Thyroid gland (tissue), 4 donors: Measurements from ENCODE around the gene ARRDC2. TPM values are rescaled to one million over a fixed set of nuclear protein-coding genes. Genes with fewer than 3 reads are reported as not detected.

Experiments
- DNase-seq, 2 donors: peaks; one replicate each; pipeline ENCODE4 v3.0.0-alpha.2; 2019
- H3K27ac ChIP-seq, 3 donors: fragments of 200-600 bp; sonication (generic); 1 replicate in 2 of 3; 2 replicates in 1 of 3; pipeline ENCODE4 v1.5.1; 2016 to 2019; ENCODE audit warnings: mild to moderate bottlenecking in 1 of 3, moderate library complexity in 1 of 3
- H3K27me3 ChIP-seq: fragments of 200-600 bp; sonication (generic); one replicate; pipeline ENCODE4 v1.5.1; 2019
- H3K36me3 ChIP-seq, 2 donors: fragments of 200-600 bp; sonication (generic); one replicate each; pipeline ENCODE4 v1.5.1; 2016 to 2019
- H3K4me1 ChIP-seq, 2 donors: fragments of 200-600 bp; sonication (generic); one replicate each; pipeline ENCODE4 v1.5.1; 2017 to 2019
- H3K4me3 ChIP-seq, 3 donors: fragments of 200-600 bp; sonication (generic); replicated peaks in 1 of 3; 1 replicate in 2 of 3; 2 replicates in 1 of 3; pipeline ENCODE4 v1.5.1; 2016; ENCODE audit warnings: mild to moderate bottlenecking in 1 of 3
- H3K9me3 ChIP-seq: fragments of 200-600 bp; sonication (generic); one replicate; pipeline ENCODE4 v1.5.1; 2017
- CTCF ChIP-seq, 6 experiments: fragments of 200-600 bp in 3 of 6; fragments of 450-650 bp in 3 of 6; sonication (generic) in 3 of 6; IDR thresholded peaks; one replicate each; pipeline ENCODE4 v1.5.1; 2016 to 2019; ENCODE audit warnings: antibody characterized with exemption in 6 of 6, mild to moderate bottlenecking in 2 of 6, inconsistent platforms in 1 of 6, moderate library complexity in 1 of 6
- POLR2A ChIP-seq, 2 donors: fragments of 450-650 bp; IDR thresholded peaks; one replicate each; pipeline ENCODE4 v1.6.1; 2017; ENCODE audit warnings: antibody characterized with exemption in 2 of 2, mild to moderate bottlenecking in 2 of 2, moderate library complexity in 1 of 2
- WGBS, 2 donors: methylation state at CpG; one replicate each; pipeline ENCODE4 v1.1.5; 2017; 5-methylcytosine and 5-hydroxymethylcytosine counted together
- intact Hi-C: fragments of 100-400 bp; cut with DNase I; formaldehyde crosslinking; loops from one replicate; pipeline ENCODE4 v1.15.1; 2023
- total RNA-seq, 4 donors: library from RNA; depleted of rRNA; stranded (reverse); fragments of >200 nt; gene quantifications; one replicate each; pipeline ENCODE4 v1.2.3, GENCODE V29; 2016

ARRDC2 gene
- 100 to 1,000 TPM in 2 of 4 donors, 10 to 100 TPM in 2; 51.1 to 120 (median 82.8) TPM for total RNA-seq

- Histone ChIP-seq H3K9me3 (no peaks in the 10 kb centered on the region), H3K4me1 (peaks cover 0 to 20% of the 10 kb centered on the region in 2 donors), H3K27ac (peak within 1 kb of the TSS; percentile 91 to 93 (median 92)), H3K27me3 (no peaks in the 10 kb centered on the region), H3K36me3 (peaks cover 36 to 39% of the 10 kb centered on the region in 2 donors), H3K4me3 (peak within 1 kb of the TSS; percentile 10 to 58 (median 39))
- intact Hi-C loops = loop anchor here (2.0 to 10.0 kb wide), 2 partner anchors 51 to 147 kb away; partner anchors contain the start of gene PIK3R2
- TF ChIP-seq CTCF (IDR thresholded peaks at IDR 0.05) = no peak
- TF ChIP-seq POLR2A (IDR thresholded peaks at IDR 0.05) = peak in 1 of 2 donors; percentile 66
- WGBS, 2 donors = 0 to 42% methylated on average over 2 to 21 of the region's 92 CpGs
- peak; percentile 89 to 90 for DNase-seq
Measured at GRCh38 chr19:18007917-18008673, at the start of gene ARRDC2. Gene ARRDC2 (plus strand): TSS chr19:18008170. CDS start chr19:18008311, 141 bp downstream.

GRCh38 chr19:17963936-17964691, 43.9 kb upstream of the ARRDC2 start:
- 48 to 75% methylated on average over 5 to 9 of the region's 13 CpGs for WGBS, 2 donors
- DNase-seq = no peak
- Histone ChIP-seq H3K36me3 (no peaks in the 10 kb centered on the region), H3K9me3 (no peaks in the 10 kb centered on the region), H3K4me3 (no peak overlapping the region), H3K4me1 (peaks cover 0 to 4% of the 10 kb centered on the region in 2 donors), H3K27me3 (no peaks in the 10 kb centered on the region), H3K27ac (no peak overlapping the region)
- no peak for TF ChIP-seq CTCF (IDR thresholded peaks at IDR 0.05)
- TF ChIP-seq POLR2A (IDR thresholded peaks at IDR 0.05) = no peak
- intact Hi-C loops = no loop called here

- Histone ChIP-seq H3K27ac (no peak overlapping the region), H3K27me3 (no peaks in the 10 kb centered on the region), H3K4me1 (peaks cover 0 to 4% of the 10 kb centered on the region in 2 donors), H3K9me3 (no peaks in the 10 kb centered on the region), H3K4me3 (no peak overlapping the region), H3K36me3 (no peaks in the 10 kb centered on the region)
- TF ChIP-seq CTCF (IDR thresholded peaks at IDR 0.05) = no peak
- TF ChIP-seq POLR2A (IDR thresholded peaks at IDR 0.05) = no peak
- intact Hi-C loops = no loop called here
- WGBS, 2 donors = 69 to 76% methylated on average over 11 of the region's 11 CpGs
- no peak for DNase-seq
Measured at GRCh38 chr19:17965370-17966128, 42.4 kb upstream of the ARRDC2 start.

- H3K4me1 ChIP-seq = peaks cover 0 to 4% of the 10 kb centered on the region in 2 donors
- TF ChIP-seq POLR2A (IDR thresholded peaks at IDR 0.05) (no peak), CTCF (IDR thresholded peaks at IDR 0.05) (no peak)
- no peak overlapping the region for H3K27ac ChIP-seq
- H3K27me3 ChIP-seq = no peaks in the 10 kb centered on the region
- WGBS, 2 donors = 62 to 73% methylated on average over 2 of the region's 2 CpGs
- H3K4me3 ChIP-seq = no peak overlapping the region
- no peaks in the 10 kb centered on the region for H3K9me3 ChIP-seq
- intact Hi-C loops = no loop called here
- H3K36me3 ChIP-seq = no peaks in the 10 kb centered on the region
- DNase-seq = no peak
Measured at GRCh38 chr19:17966129-17966483, 41.9 kb upstream of the ARRDC2 start.
